Mucosa of stomach (tissue), 1 donor: ENCODE measurements around the gene B4GALNT1.
"Not testable (repeated sequence)": the region's sequence is repeated elsewhere in the genome, so short reads cannot be mapped to it uniquely, and the experiment has no call there.

ENCODE experiments used
- H3K27me3 ChIP-seq: one replicate; pipeline ENCODE4 v1.7.0; 2013; ENCODE audit warnings: mild to moderate bottlenecking, low read length; ENCODE audit not compliant: control insufficient read depth, insufficient read depth
- H3K36me3 ChIP-seq: one replicate; pipeline ENCODE4 v1.7.0; 2013; ENCODE audit warnings: low read length; ENCODE audit not compliant: control insufficient read depth, insufficient read depth
- H3K4me1 ChIP-seq: one replicate; pipeline ENCODE4 v1.7.0; 2013; ENCODE audit warnings: mild to moderate bottlenecking, low read length; ENCODE audit not compliant: control insufficient read depth, insufficient read depth
- H3K4me3 ChIP-seq: one replicate; pipeline ENCODE4 v1.7.0; 2013; ENCODE audit warnings: low read length
- H3K9ac ChIP-seq: one replicate; pipeline ENCODE4 v1.7.0; 2013; ENCODE audit warnings: mild to moderate bottlenecking, low read length, moderate library complexity
- H3K9me3 ChIP-seq: one replicate; pipeline ENCODE4 v1.7.0; 2013; ENCODE audit warnings: mild to moderate bottlenecking, low read length, moderate library complexity; ENCODE audit not compliant: control insufficient read depth
- donor health status: Pancreatic carcinoma.

The B4GALNT1 gene

DNA sequence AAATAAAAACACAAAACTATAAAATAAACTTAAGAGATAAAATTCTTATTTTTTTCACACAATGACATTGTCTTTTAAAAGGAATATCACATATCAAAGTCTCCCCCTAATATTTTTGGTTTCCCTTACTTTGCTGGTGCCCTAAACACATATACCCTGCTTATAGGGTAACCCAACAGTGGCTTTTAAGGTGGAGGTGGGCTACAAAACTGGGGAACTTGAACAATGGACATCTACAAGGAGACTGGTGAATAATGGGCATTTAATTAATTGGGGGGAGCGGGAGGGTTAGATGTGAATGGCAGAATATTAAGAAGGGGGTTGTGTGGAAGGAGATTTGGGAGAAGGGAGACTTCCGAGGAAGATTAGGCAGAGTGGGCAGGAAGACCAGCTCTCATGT is 9.6 kb downstream of the B4GALNT1 start:
- H3K4me1 ChIP-seq, result peaks cover 30% of the 10 kb centered on the region
- no peak overlapping the region for H3K4me3 ChIP-seq
- H3K9me3 ChIP-seq, result no peaks in the 10 kb centered on the region
- no peaks in the 10 kb centered on the region for H3K36me3 ChIP-seq
- no peak overlapping the region for H3K9ac ChIP-seq
- H3K27me3 ChIP-seq, result peaks cover 98% of the 10 kb centered on the region

GRCh38 chr12:57622293-57623245 is 10.4 kb downstream of the B4GALNT1 start:
- Histone ChIP-seq H3K4me1 (peaks cover 25% of the 10 kb centered on the region), H3K27me3 (peaks cover 98% of the 10 kb centered on the region), H3K4me3 (no peak overlapping the region), H3K9me3 (no peaks in the 10 kb centered on the region), H3K36me3 (no peaks in the 10 kb centered on the region), H3K9ac (no peak overlapping the region)

- Histone ChIP-seq H3K4me3 (peak overlapping the region; percentile 15), H3K27me3 (peaks cover 97% of the 10 kb centered on the region), H3K9ac (peak overlapping the region; percentile 6)
These were observed 11.3 kb downstream of the B4GALNT1 start for GRCh38 chr12:57621497-57622292.

DNA sequence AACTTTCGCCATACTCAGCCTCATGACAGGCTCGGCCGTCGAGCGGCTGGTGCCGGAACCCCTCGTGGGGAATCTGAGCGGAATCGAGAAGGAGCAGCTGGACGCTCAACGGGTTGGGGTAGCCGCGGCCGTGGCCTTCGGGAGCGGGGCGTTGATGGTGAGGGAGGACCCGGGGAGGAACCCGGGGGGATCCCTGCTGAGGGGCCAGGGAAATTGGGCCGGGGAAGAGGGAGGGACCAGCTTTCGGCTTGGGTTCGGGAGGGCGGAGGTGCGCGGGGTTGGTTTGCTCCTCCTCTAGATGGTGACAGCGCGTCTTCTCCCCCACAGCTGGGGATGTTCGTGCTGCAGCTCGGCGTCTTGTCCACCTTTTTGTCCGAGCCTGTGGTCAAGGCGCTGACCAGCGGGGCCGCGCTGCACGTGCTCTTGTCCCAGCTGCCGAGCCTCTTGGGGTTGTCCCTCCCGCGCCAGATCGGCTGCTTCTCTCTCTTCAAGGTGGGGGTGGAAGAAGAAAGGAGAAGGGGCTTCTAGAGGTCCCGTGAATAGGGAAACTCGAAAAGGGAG is 12.0 kb downstream of the B4GALNT1 start:
- peaks cover 96% of the 10 kb centered on the region for H3K27me3 ChIP-seq
- peak overlapping the region; percentile 6 for H3K9ac ChIP-seq
- H3K4me3 ChIP-seq, result peak overlapping the region; percentile 15

More at GRCh38 chr12:57621497-57622292, 11.3 kb downstream of the B4GALNT1 start:
- H3K36me3 ChIP-seq, result no peaks in the 10 kb centered on the region
- peaks cover 25% of the 10 kb centered on the region for H3K4me1 ChIP-seq
- no peaks in the 10 kb centered on the region for H3K9me3 ChIP-seq

GRCh38 chr12:57620245-57620935 is 12.6 kb downstream of the B4GALNT1 start:
- Histone ChIP-seq H3K9me3 (no peaks in the 10 kb centered on the region), H3K4me3 (no peak overlapping the region), H3K36me3 (no peaks in the 10 kb centered on the region), H3K27me3 (peaks cover 91% of the 10 kb centered on the region), H3K4me1 (peaks cover 25% of the 10 kb centered on the region), H3K9ac (no peak overlapping the region)

More for the DNA sequence above, 12.0 kb downstream of the B4GALNT1 start:
- peaks cover 25% of the 10 kb centered on the region for H3K4me1 ChIP-seq
- H3K9me3 ChIP-seq, result no peaks in the 10 kb centered on the region
- no peaks in the 10 kb centered on the region for H3K36me3 ChIP-seq

GRCh38 chr12:57619434-57620244 is 13.4 kb downstream of the B4GALNT1 start:
- Histone ChIP-seq H3K9ac (no peak overlapping the region), H3K4me3 (no peak overlapping the region), H3K36me3 (no peaks in the 10 kb centered on the region), H3K27me3 (peaks cover 91% of the 10 kb centered on the region), H3K9me3 (no peaks in the 10 kb centered on the region), H3K4me1 (peaks cover 25% of the 10 kb centered on the region)

- Histone ChIP-seq H3K27me3 (peaks cover 90% of the 10 kb centered on the region), H3K36me3 (no peaks in the 10 kb centered on the region), H3K4me3 (no peak overlapping the region)
These were observed 14.0 kb downstream of the B4GALNT1 start for GRCh38 chr12:57618966-57619433.

DNA sequence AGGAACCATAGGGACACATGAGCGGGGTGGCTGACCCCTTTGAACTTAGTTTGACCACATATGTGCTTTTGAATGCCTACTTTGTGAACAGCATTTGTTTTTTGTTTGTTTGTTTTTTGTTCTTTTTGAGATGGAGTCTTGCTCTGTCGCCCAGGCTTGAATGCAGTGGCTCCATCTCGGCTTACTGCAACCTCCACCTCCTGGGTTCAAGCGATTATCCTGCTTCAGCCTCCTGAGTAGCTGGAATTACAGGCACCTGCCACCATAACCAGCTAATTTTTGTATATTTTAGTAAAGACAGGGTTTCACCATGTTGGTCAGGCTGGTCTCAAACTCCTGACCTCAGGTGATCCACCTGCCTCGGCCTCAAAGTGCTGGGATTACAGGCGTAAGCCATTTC is 14.6 kb downstream of the B4GALNT1 start:
- H3K9me3 ChIP-seq, H3K36me3 ChIP-seq, H3K9ac ChIP-seq, H3K4me3 ChIP-seq: not testable (repeated sequence)
- Histone ChIP-seq H3K27me3 (peaks cover 90% of the 10 kb centered on the region), H3K4me1 (peaks cover 25% of the 10 kb centered on the region)

More at GRCh38 chr12:57618966-57619433, 14.0 kb downstream of the B4GALNT1 start:
- peaks cover 25% of the 10 kb centered on the region for H3K4me1 ChIP-seq
- H3K9ac ChIP-seq, result no peak overlapping the region
- no peaks in the 10 kb centered on the region for H3K9me3 ChIP-seq

DNA sequence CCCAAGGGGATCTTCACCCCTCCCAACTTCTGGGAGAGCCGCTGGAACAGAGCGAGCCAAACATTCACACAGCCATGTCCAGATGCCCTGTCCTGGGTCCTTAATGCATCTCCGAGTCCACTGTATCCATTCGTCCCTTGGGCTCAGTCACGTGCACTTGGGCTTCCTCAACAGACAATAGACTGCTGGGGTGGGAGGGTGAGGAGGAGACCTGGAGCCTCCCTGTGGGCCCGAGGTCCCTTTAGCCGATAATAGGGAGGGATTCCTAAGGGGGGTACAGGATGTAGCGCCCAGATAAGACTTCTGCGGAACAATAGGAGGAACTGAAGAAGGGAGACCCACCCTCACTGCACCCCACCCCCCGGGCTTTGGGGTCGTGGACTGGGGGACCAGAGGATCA is 15.1 kb downstream of the B4GALNT1 start:
- Histone ChIP-seq H3K36me3 (no peaks in the 10 kb centered on the region), H3K9ac (no peak overlapping the region), H3K4me3 (no peak overlapping the region), H3K9me3 (no peaks in the 10 kb centered on the region), H3K4me1 (peaks cover 25% of the 10 kb centered on the region), H3K27me3 (peaks cover 90% of the 10 kb centered on the region)

DNA sequence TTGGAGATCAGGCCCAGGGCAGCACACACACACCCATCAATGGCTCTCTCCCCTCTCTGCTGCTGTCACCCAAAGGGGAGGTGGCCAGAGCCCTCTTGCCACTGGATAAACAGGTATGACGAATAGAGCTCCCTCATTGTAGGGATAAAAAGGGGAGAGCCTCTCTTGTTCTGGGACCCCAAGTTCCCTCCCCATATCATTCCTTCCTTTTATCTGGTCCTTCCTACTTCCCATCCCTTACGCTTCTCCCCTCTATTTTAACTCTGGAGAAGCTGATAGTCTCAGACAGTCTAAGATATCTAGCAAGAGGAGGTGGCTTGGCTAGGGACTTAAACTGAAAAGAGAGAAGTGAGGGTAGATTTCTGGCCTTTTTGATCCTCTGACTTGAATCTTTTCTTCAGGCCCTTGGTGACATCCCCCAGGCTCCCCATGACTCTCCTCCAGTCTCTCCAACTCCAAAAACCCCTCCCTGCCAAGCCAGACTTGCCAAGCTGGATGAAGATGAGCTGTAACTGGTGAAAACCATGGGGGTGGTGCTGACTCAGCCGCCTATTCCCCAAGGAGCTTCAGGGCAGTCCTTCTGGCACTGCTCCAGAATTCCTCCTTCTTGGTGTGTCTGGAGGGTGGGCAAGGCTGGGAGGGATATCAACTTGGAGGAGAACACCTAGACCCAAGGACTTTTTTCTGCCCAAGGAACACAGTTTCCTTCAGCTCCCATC is 16.5 kb downstream of the B4GALNT1 start:
- H3K4me1 ChIP-seq, result peaks cover 18% of the 10 kb centered on the region

More for the DNA sequence above, 16.5 kb downstream of the B4GALNT1 start:
- peaks cover 89% of the 10 kb centered on the region for H3K27me3 ChIP-seq
- H3K36me3 ChIP-seq, result no peaks in the 10 kb centered on the region
- H3K4me3 ChIP-seq, result no peak overlapping the region
- no peaks in the 10 kb centered on the region for H3K9me3 ChIP-seq
- no peak overlapping the region for H3K9ac ChIP-seq
